Lower lobe of right lung (tissue), 2 donors: ENCODE measurements around the gene MBLAC1. TPM values are rescaled to one million over a fixed set of nuclear protein-coding genes. Genes with fewer than 3 reads are reported as not detected.
A peak's percentile ranks its signal among the peaks of the same experiment; 100 is the strongest.
"Not testable (repeated sequence)": the region's sequence is repeated elsewhere in the genome, so short reads cannot be mapped to it uniquely, and the experiment has no call there.

Experiments used
- ATAC-seq, 2 donors: fragments of 200-7000 bp; cut with Tn5 transposase; one replicate each; pipeline ENCODE4 v1.9.1; 2020 to 2022; ENCODE audit warnings: mild to moderate bottlenecking in 2 of 2, moderate library complexity in 2 of 2
- DNase-seq: peaks from one replicate; pipeline ENCODE4 v3.0.0-alpha.2; 2020
- H3K27ac ChIP-seq: fragments of 200-600 bp; one replicate; pipeline ENCODE4 v1.8.0; 2022
- H3K27me3 ChIP-seq: fragments of 200-600 bp; one replicate; pipeline ENCODE4 v1.8.0; 2022; ENCODE audit warnings: low read depth
- H3K36me3 ChIP-seq: fragments of 200-600 bp; one replicate; pipeline ENCODE4 v1.8.0; 2022; ENCODE audit warnings: mild to moderate bottlenecking
- H3K4me1 ChIP-seq: fragments of 200-600 bp; one replicate; pipeline ENCODE4 v1.8.0; 2022
- H3K4me3 ChIP-seq: fragments of 200-600 bp; one replicate; pipeline ENCODE4 v1.8.0; 2022; ENCODE audit warnings: mild to moderate bottlenecking
- H3K9me3 ChIP-seq: fragments of 200-600 bp; one replicate; pipeline ENCODE4 v1.8.0; 2022
- CTCF ChIP-seq: fragments of 200-600 bp; IDR thresholded peaks from one replicate; pipeline ENCODE4 v1.8.0; 2022; ENCODE audit warnings: antibody characterized with exemption, mild to moderate bottlenecking
- intact Hi-C: fragments of 100-400 bp; cut with DNase I; formaldehyde crosslinking; loops from one replicate; pipeline ENCODE4 v1.11.0; 2022
- total RNA-seq: library from RNA; stranded (reverse); fragmentation: NEBNext Ultra II Directional; extraction: Animal tissue kit (Norgen Biotek cat#: 25700); gene quantifications from one replicate; pipeline ENCODE4 v1.2.1, GENCODE V29; 2021
- donor health status: DM: no; HTN: yes; CAD: no; lungs with severe emphysema.

Gene MBLAC1
- total RNA-seq, 1 donor from 2014 or later, result 2.7 TPM

- Histone ChIP-seq H3K4me3 (no peak overlapping the region), H3K9me3 (no peaks in the 10 kb centered on the region), H3K27me3 (no peaks in the 10 kb centered on the region), H3K36me3 (no peaks in the 10 kb centered on the region), H3K27ac (no peak overlapping the region), H3K4me1 (peaks cover 36% of the 10 kb centered on the region)
- ATAC-seq (no peak), DNase-seq (no peak)
- intact Hi-C loops, result no loop called here
- TF ChIP-seq CTCF, result no peak
These were observed 1.8 kb downstream of the MBLAC1 start for GRCh38 chr7:100128637-100128963.

- DNase-seq, H3K27me3 ChIP-seq, H3K36me3 ChIP-seq, H3K27ac ChIP-seq, H3K9me3 ChIP-seq, ATAC-seq, H3K4me3 ChIP-seq, intact Hi-C loops: not testable (repeated sequence)
- peaks cover 29% of the 10 kb centered on the region for H3K4me1 ChIP-seq
These were observed 3.4 kb downstream of the MBLAC1 start for GRCh38 chr7:100130220-100130607.

GRCh38 chr7:100130608-100131453, 4.1 kb downstream of the MBLAC1 start:
- intact Hi-C loops, result no loop called here
- DNase-seq, result peak; percentile 82
- no peaks in the 10 kb centered on the region for H3K36me3 ChIP-seq
- no peaks in the 10 kb centered on the region for H3K27me3 ChIP-seq
- TF ChIP-seq CTCF, result peak; percentile 87
- H3K4me1 ChIP-seq, result peaks cover 23% of the 10 kb centered on the region
- no peaks in the 10 kb centered on the region for H3K9me3 ChIP-seq
- no peak overlapping the region for H3K27ac ChIP-seq
- no peak overlapping the region for H3K4me3 ChIP-seq
- no peak for ATAC-seq

DNA sequence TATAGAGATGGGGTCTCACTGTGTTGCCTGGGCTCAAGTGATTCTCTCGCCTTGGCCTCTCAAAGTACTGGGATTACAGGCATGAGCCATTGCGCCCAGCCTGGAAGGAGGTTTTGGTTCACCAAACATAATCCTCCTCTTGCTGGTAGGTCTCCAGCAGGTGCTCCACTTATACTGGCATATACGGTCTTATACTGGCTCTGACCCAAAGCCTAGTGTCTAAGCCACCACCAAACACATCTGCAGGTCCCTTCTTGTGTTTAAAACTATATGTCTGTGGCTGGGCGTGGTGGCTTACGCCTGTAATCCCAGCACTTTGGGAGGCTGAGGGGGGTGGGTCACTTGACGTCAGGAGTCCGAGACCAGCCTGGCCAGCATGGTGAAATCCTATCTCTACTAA, 5.4 kb downstream of the MBLAC1 start:
- TF ChIP-seq CTCF, result no peak
- intact Hi-C loops, result no loop called here

DNA sequence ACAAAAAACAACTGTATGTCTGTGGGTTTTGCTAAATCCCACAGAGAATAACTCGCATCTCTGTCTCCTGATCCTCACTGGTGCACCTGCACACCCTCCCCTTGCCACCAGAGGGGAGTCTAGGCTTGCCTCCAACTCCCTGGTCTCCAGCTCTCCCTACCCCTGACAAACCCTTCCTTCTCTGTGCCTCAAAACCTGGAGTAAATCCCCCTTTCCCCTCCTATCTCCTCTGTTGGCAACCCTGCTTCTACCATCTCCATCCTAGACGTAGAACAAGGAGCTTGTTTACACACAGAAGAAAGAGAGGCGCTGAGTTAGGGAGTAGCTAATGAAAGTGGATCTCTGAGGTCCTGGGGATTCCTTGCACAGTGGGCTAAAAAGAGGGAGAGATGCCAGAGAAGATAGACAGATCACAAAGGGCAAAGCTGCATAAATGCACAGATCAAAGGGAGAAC, 6.0 kb downstream of the MBLAC1 start:
- DNase-seq, result no peak
- intact Hi-C loops, result no loop called here
- ATAC-seq, result peak; percentile 79 to 81
- Histone ChIP-seq H3K4me3 (no peak overlapping the region), H3K4me1 (peaks cover 15% of the 10 kb centered on the region), H3K27me3 (no peaks in the 10 kb centered on the region), H3K9me3 (no peaks in the 10 kb centered on the region), H3K36me3 (no peaks in the 10 kb centered on the region), H3K27ac (no peak overlapping the region)
- TF ChIP-seq CTCF, result peak; percentile 84

More for the DNA sequence above, 5.4 kb downstream of the MBLAC1 start:
- ATAC-seq, result no peak
- Histone ChIP-seq H3K36me3 (no peaks in the 10 kb centered on the region), H3K9me3 (no peaks in the 10 kb centered on the region), H3K4me3 (no peak overlapping the region), H3K27me3 (no peaks in the 10 kb centered on the region), H3K27ac (no peak overlapping the region), H3K4me1 (peaks cover 17% of the 10 kb centered on the region)
- DNase-seq, result no peak
